Breast epithelium (tissue), 3 donors: ENCODE measurements around the gene RGS12.

Experiments
- POLR2AphosphoS5 ChIP-seq, 3 donors: sonication (generic); formaldehyde crosslinking; IDR thresholded peaks; one replicate each; pipeline ENCODE4 v1.6.1; 2017; ENCODE audit warnings: antibody characterized with exemption in 3 of 3
- TF ChIP-seq, protein P1 (sequence below), 3 donors: fragments of 450-650 bp; IDR thresholded peaks; one replicate each; pipeline ENCODE4 v1.5.1; 2016 to 2017; ENCODE audit warnings: antibody characterized with exemption in 3 of 3, mild to moderate bottlenecking in 3 of 3, moderate library complexity in 3 of 3

DNA sequence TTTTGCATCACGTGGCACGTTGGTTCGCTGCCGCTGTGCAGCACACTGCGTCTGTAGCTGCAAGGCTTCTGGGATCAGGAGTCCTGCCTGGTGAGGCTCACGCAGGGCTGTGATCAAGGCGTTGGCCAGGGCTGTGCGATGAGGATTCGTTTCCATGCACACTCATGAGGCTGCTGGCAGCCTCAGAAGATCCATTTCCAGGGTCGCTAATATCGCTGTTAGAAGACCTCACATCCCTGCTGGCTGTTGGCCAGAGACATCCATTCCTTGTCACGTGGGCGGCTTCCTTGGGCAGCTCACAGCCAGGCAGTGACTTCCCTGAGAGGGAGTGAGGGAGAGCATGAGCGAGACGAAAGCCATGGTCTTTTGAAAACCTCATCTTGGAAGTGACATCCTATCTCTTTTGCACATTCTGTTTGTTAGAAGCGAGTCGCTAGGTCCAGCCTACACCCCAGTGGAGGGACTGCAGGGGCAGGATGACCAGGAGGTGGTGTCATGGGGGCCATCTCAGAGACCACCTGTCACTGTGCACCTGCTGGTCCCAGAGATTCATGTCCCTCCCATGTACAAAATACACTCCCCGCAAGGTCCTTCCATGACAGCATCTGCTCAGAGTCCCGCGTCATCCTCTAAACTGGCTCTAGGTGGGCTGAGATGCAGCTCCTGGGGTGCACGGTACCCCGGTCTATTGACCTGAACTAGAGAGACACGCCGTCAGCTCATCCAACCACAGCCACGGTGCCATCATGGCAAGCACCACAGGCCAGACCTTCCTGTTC is 12.2 kb downstream of the RGS12 start:
- TF ChIP-seq, protein P1, sequence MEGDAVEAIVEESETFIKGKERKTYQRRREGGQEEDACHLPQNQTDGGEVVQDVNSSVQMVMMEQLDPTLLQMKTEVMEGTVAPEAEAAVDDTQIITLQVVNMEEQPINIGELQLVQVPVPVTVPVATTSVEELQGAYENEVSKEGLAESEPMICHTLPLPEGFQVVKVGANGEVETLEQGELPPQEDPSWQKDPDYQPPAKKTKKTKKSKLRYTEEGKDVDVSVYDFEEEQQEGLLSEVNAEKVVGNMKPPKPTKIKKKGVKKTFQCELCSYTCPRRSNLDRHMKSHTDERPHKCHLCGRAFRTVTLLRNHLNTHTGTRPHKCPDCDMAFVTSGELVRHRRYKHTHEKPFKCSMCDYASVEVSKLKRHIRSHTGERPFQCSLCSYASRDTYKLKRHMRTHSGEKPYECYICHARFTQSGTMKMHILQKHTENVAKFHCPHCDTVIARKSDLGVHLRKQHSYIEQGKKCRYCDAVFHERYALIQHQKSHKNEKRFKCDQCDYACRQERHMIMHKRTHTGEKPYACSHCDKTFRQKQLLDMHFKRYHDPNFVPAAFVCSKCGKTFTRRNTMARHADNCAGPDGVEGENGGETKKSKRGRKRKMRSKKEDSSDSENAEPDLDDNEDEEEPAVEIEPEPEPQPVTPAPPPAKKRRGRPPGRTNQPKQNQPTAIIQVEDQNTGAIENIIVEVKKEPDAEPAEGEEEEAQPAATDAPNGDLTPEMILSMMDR (IDR thresholded peaks at IDR 0.05), result no peak
- no peak for TF ChIP-seq POLR2AphosphoS5 (IDR thresholded peaks at IDR 0.05)
